GM23248 (cell line): ENCODE results near the gene PKP1. TPM values are rescaled to one million over a fixed set of nuclear protein-coding genes. Genes with fewer than 3 reads are reported as not detected.
A peak's percentile ranks its signal among the peaks of the same experiment; 100 is the strongest.

ENCODE experiments used
- DNase-seq: peaks from one replicate; pipeline ENCODE4 v3.0.0-alpha.2; 2015
- H2AFZ ChIP-seq: fragments of 200-600 bp; sonication (generic); 2 replicates; pipeline ENCODE4 v1.6.1; 2016; ENCODE audit warnings: antibody characterized with exemption
- H3F3A ChIP-seq: fragments of 200-600 bp; sonication (generic); 2 replicates; pipeline ENCODE4 v1.6.1; 2016; ENCODE audit warnings: mild to moderate bottlenecking, antibody characterized with exemption, mixed run types; ENCODE audit not compliant: insufficient read depth
- H3K27ac ChIP-seq: fragments of 200-600 bp; sonication (generic); 2 replicates; pipeline ENCODE4 v1.5.1; 2016; ENCODE audit warnings: mild to moderate bottlenecking
- H3K27me3 ChIP-seq: fragments of 200-600 bp; sonication (generic); replicated peaks from 2 replicates; pipeline ENCODE4 v1.6.1; 2016; ENCODE audit warnings: mild to moderate bottlenecking; ENCODE audit not compliant: insufficient read depth
- H3K36me3 ChIP-seq: fragments of 200-600 bp; sonication (generic); 2 replicates; pipeline ENCODE4 v1.6.1; 2016; ENCODE audit warnings: low read depth, mild to moderate bottlenecking
- H3K4me1 ChIP-seq: fragments of 200-600 bp; sonication (generic); 2 replicates; pipeline ENCODE4 v1.6.1; 2016; ENCODE audit warnings: mild to moderate bottlenecking; ENCODE audit not compliant: insufficient read depth
- H3K4me2 ChIP-seq: fragments of 200-600 bp; sonication (generic); one replicate; pipeline ENCODE4 v1.6.1; 2016; ENCODE audit warnings: mild to moderate bottlenecking; ENCODE audit not compliant: unreplicated experiment
- H3K4me3 ChIP-seq: fragments of 200-600 bp; sonication (generic); 2 replicates; pipeline ENCODE4 v1.5.1; 2016; ENCODE audit warnings: mild to moderate bottlenecking
- H3K79me2 ChIP-seq: fragments of 200-600 bp; sonication (generic); 2 replicates; pipeline ENCODE4 v1.6.1; 2016; ENCODE audit warnings: mild to moderate bottlenecking; ENCODE audit not compliant: insufficient read depth
- H3K9ac ChIP-seq: fragments of 200-600 bp; sonication (generic); 2 replicates; pipeline ENCODE4 v1.6.1; 2016; ENCODE audit warnings: mild to moderate bottlenecking
- H3K9me2 ChIP-seq: fragments of 200-600 bp; sonication (generic); 2 replicates; pipeline ENCODE4 v1.6.1; 2016; ENCODE audit warnings: mixed run types, mild to moderate bottlenecking, moderate library complexity; ENCODE audit not compliant: insufficient read depth
- H3K9me3 ChIP-seq: fragments of 200-600 bp; sonication (generic); one replicate; pipeline ENCODE4 v1.6.1; 2017; ENCODE audit warnings: low read depth
- H4K20me1 ChIP-seq: fragments of 200-600 bp; sonication (generic); 2 replicates; pipeline ENCODE4 v1.6.0; 2016; ENCODE audit not compliant: insufficient read depth
- EZH2 ChIP-seq: fragments of 200-600 bp; sonication (generic); IDR thresholded peaks from 2 replicates; pipeline ENCODE4 v1.6.1; 2018; ENCODE audit warnings: antibody characterized with exemption, mild to moderate bottlenecking; ENCODE audit not compliant: insufficient read depth, poor library complexity, severe bottlenecking
- EZH2phosphoT487 ChIP-seq: fragments of 200-600 bp; sonication (generic); IDR thresholded peaks from 2 replicates; pipeline ENCODE4 v1.6.1; 2018; ENCODE audit warnings: antibody characterized with exemption, moderate library complexity, mild to moderate bottlenecking, low read depth; ENCODE audit not compliant: insufficient read depth
- WGBS, 2 experiments: methylation state at CpG; one replicate each; pipeline ENCODE4 v1.1.6; 2015 to 2017; ENCODE audit warnings: low lambda C conversion rate in 2 of 2, low coverage in 1 of 2; ENCODE audit errors: missing lambda C conversion rate in 2 of 2; 5-methylcytosine and 5-hydroxymethylcytosine counted together
- in situ Hi-C: fragments of 300-500 bp; cut with MboI; formaldehyde crosslinking; loops from 2 replicates; pipeline ENCODE4 v1.15.0; 2020
- polyA plus RNA-seq: library from polyadenylated mRNA; unstranded; fragments of >200 nt; fragmentation: Nextera tagmentation; extraction: Ambion mirVana; gene quantifications from 2 replicates; pipeline ENCODE4 v1.2.1, GENCODE V29; 2016
- total RNA-seq: library from RNA; depleted of rRNA; stranded (reverse); fragments of >200 nt; shearing (Covaris generic); gene quantifications from 2 replicates; pipeline ENCODE4 v1.2.3, GENCODE V29; 2014

The PKP1 gene
- total and polyA plus RNA-seq, 2 experiments from 2014 or later = 0.15 to 0.43 TPM

DNA sequence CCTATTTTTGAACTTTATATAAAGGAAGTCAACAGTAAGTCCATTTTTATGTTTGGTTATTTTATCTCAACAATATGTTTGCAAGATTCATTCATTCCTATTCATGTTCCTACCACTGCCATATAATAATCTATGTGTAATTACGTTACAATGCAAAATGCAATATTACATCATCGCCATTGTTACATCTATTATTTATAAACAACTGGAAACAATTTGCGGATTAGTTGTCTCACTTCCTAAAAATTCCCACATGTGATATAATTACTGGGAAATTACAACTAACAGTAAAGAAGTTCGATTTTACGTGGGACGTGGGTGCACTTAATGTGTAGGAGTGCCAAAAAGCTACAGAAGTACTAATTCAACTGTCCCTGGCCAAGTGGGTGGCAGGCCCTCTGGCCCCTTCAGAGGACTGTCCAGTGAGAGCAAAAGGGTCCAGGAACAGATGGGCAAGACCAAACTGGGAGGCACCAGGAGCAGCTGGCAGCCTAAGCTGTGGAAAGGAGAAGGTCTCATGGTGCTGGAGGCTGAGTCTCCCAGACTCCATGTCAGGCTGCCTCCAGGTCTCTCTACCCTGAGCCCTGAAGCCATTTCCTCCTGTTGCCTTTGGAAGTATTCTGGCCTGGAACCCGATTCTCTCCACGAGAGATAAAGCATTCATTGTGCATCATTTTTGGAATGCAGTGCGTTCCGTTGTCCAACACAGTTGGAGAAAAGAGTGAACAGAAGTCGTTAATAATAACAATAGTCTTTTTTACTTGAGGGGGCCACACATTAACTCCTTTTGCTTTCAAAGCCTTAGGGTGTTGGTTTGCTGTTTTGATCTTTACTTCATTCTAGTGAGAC, 51.2 kb downstream of the PKP1 start:
- H3K4me1 ChIP-seq = no peaks in the 10 kb centered on the region
- H3F3A ChIP-seq = no peaks in the 10 kb centered on the region
- WGBS, 2 experiments = 51 to 54% methylated on average over 11 of the region's 11 CpGs
- no peak overlapping the region for H3K4me3 ChIP-seq
- H4K20me1 ChIP-seq = no peaks in the 10 kb centered on the region
- peak; percentile 51 for DNase-seq
- H3K27ac ChIP-seq = no peak overlapping the region
- peaks cover 3% of the 10 kb centered on the region for H3K27me3 ChIP-seq
- no peak overlapping the region for H3K4me2 ChIP-seq
- no peaks in the 10 kb centered on the region for H3K36me3 ChIP-seq
- H3K79me2 ChIP-seq = no peaks in the 10 kb centered on the region
- H2AFZ ChIP-seq = no peak overlapping the region
- H3K9me3 ChIP-seq = no peaks in the 10 kb centered on the region
- H3K9me2 ChIP-seq = no peaks in the 10 kb centered on the region
- TF ChIP-seq EZH2phosphoT487 (no peak), EZH2 (no peak)
- in situ Hi-C loops = no loop called here
- no peak overlapping the region for H3K9ac ChIP-seq

DNA sequence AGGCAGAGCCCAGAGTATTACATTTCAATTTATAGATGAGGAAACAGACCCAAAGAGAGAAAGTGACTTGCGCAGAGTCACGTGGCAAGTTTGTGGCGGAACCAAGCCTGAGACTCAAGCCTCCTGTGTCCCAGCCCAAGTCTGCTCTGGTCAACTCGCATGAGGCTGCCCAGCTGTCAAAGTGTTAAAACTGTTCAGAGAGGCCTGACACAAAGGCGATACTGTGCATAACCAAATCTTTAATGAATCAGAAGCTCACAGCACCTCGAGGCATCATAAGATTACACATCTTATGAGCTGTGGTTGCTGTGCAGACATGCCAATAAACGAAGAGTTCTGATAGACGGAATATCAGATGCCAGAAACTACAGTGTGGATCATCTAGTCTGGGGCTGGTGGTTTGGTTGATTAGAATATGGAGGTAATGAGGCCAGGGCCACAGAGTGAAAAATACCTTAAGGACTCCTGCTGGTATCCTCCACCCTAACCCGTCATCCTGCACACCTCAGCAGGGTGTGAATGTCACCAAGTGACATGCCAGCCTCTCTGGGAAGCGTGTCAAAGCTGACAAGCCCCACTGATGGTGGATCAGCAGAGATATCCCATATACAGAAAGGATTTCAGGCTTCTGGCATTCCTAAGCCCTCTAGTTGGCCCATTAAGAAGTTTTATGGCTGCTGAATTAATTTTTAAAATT, 52.0 kb downstream of the PKP1 start:
- no peaks in the 10 kb centered on the region for H3K36me3 ChIP-seq
- no peak overlapping the region for H3K4me2 ChIP-seq
- TF ChIP-seq EZH2phosphoT487 = no peak
- TF ChIP-seq EZH2 = no peak
- H3K27me3 ChIP-seq = peaks cover 10% of the 10 kb centered on the region
- H3F3A ChIP-seq = no peaks in the 10 kb centered on the region
- H3K9me2 ChIP-seq = no peaks in the 10 kb centered on the region
- no peak overlapping the region for H3K9ac ChIP-seq
- DNase-seq = no peak
- 89 to 91% methylated on average over 10 of the region's 10 CpGs for WGBS, 2 experiments
- no peaks in the 10 kb centered on the region for H3K4me1 ChIP-seq
- no peaks in the 10 kb centered on the region for H3K79me2 ChIP-seq
- H4K20me1 ChIP-seq = no peaks in the 10 kb centered on the region
- H3K4me3 ChIP-seq = no peak overlapping the region
- H3K9me3 ChIP-seq = no peaks in the 10 kb centered on the region
- no peak overlapping the region for H2AFZ ChIP-seq
- no peak overlapping the region for H3K27ac ChIP-seq
- in situ Hi-C loops = no loop called here

DNA sequence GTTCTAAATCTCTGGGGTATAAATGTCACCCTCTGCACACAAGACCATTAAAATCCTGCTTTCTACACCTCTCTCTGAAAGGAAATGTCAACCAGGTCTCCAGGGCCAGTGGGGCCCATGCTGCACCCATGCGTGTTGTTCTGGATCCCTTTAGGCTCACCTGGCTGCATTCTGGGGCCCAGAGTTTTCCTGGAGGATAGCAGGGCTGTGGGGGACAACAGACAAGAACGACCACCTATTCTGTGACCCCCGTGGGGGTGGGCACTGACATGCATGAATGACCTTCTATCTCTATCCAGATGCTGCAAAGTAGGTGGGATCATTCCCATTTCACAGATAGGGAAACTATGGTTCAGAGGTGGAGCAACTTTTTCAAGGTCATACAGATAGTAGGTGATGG, 52.6 kb downstream of the PKP1 start:
- WGBS, 2 experiments = 64 to 69% methylated on average over 3 of the region's 3 CpGs
- Histone ChIP-seq H3K79me2 (no peaks in the 10 kb centered on the region), H3K9ac (no peak overlapping the region), H4K20me1 (no peaks in the 10 kb centered on the region), H3K9me3 (peaks cover under 1% of the 10 kb centered on the region), H3K27me3 (peaks cover 15% of the 10 kb centered on the region), H3K36me3 (no peaks in the 10 kb centered on the region), H2AFZ (no peak overlapping the region), H3K4me1 (no peaks in the 10 kb centered on the region), H3K9me2 (no peaks in the 10 kb centered on the region), H3K4me2 (no peak overlapping the region), H3K4me3 (no peak overlapping the region), H3F3A (no peaks in the 10 kb centered on the region), H3K27ac (no peak overlapping the region)
- TF ChIP-seq EZH2 (no peak), EZH2phosphoT487 (no peak)
- no peak for DNase-seq
- in situ Hi-C loops = no loop called here

DNA sequence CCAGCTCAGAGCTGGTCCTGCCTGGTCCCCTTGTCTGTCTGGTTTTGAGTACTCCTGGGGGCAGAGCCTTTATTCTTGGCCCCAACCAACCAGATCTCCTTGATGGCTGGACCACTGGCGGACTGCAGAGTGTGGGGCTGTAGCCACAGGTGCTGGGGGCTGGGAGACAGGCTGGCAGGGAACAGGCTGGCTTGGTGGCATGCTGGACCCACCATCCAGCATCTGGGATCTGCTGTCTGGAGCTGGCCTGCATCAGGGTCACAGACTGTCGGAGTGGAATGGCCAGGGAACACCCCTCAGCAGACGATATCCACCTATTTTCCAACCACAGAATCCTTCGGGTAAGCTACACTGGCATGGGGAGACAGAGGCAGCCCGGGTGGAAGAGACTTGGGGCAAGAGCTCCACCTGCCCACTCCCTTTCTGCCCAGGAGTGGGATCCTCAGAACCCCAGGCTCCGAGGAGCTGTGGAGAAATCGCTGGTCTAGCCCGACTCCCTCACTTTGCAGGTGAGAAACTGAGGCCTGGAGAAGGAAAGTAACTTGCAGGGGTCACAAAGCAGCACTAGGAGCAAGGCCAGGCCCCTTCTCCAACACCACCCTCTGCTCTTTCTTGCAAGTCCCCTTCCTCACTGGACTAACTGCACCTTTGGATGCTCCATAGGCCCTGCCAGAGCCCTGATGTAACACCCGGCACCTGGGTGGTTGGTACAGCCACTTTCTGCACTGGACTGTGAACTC, 53.6 kb downstream of the PKP1 start:
- Histone ChIP-seq H3K4me3 (no peak overlapping the region), H3K9me2 (no peaks in the 10 kb centered on the region), H3K4me2 (no peak overlapping the region), H3K9me3 (peaks cover 3% of the 10 kb centered on the region), H3K36me3 (no peaks in the 10 kb centered on the region), H3K79me2 (no peaks in the 10 kb centered on the region), H2AFZ (no peak overlapping the region), H3K4me1 (no peaks in the 10 kb centered on the region), H3K27me3 (peaks cover 22% of the 10 kb centered on the region), H3K9ac (no peak overlapping the region), H3F3A (no peaks in the 10 kb centered on the region), H3K27ac (no peak overlapping the region), H4K20me1 (no peaks in the 10 kb centered on the region)
- WGBS, 2 experiments = 81 to 83% methylated on average over 9 of the region's 9 CpGs
- in situ Hi-C loops = no loop called here
- TF ChIP-seq EZH2 = no peak
- TF ChIP-seq EZH2phosphoT487 = no peak
- DNase-seq = no peak
